Measurements from ENCODE around the gene CHAF1A.

The CHAF1A gene, protein sequence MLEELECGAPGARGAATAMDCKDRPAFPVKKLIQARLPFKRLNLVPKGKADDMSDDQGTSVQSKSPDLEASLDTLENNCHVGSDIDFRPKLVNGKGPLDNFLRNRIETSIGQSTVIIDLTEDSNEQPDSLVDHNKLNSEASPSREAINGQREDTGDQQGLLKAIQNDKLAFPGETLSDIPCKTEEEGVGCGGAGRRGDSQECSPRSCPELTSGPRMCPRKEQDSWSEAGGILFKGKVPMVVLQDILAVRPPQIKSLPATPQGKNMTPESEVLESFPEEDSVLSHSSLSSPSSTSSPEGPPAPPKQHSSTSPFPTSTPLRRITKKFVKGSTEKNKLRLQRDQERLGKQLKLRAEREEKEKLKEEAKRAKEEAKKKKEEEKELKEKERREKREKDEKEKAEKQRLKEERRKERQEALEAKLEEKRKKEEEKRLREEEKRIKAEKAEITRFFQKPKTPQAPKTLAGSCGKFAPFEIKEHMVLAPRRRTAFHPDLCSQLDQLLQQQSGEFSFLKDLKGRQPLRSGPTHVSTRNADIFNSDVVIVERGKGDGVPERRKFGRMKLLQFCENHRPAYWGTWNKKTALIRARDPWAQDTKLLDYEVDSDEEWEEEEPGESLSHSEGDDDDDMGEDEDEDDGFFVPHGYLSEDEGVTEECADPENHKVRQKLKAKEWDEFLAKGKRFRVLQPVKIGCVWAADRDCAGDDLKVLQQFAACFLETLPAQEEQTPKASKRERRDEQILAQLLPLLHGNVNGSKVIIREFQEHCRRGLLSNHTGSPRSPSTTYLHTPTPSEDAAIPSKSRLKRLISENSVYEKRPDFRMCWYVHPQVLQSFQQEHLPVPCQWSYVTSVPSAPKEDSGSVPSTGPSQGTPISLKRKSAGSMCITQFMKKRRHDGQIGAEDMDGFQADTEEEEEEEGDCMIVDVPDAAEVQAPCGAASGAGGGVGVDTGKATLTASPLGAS

DNA sequence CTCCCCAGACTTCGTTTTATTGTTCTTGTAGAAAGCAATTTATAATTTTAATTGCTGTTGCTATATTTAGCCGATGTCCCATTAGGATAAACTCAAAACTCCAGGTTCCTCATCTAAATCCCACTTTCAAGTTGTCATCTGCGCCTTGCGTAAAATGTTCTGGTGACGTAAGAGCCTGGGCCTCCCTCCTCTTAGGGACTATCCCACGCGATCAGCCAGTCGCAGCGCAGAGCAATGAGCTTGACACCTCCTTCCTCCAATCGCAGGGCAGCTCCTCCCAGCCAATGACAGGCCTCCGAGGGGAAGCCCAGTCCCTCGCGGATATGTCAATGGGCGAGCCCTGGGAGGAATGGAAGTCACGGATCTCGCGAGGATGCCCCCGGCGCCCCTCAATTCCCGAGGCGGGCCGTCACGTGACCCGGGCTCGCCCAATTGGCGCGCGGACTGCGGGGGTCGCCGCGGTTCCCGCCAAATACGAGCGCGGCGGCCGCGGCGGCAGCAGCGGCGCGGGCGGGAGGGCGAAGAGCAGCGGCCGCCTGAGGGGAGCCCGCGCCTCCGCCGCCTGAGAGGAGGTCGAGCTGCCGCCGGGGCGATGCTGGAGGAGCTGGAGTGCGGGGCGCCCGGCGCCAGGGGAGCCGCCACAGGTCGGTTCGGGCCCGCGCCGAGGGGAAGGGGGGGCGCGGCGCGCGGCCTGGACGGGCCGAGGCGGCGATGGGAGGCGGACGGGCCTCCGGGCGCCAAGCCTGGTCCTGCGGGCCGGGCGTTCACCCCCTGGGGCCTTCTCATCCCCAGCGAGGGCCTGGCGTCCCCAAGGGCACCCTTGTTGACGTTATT, at the start of gene CHAF1A:
CHAF1A (plus strand) TSS at position 470 of the 834 bp plus-strand sequence; CDS start at position 593, 123 bp downstream.
- DNase-seq (ENCODE audit: low spot score): peak; percentile 99

DNA sequence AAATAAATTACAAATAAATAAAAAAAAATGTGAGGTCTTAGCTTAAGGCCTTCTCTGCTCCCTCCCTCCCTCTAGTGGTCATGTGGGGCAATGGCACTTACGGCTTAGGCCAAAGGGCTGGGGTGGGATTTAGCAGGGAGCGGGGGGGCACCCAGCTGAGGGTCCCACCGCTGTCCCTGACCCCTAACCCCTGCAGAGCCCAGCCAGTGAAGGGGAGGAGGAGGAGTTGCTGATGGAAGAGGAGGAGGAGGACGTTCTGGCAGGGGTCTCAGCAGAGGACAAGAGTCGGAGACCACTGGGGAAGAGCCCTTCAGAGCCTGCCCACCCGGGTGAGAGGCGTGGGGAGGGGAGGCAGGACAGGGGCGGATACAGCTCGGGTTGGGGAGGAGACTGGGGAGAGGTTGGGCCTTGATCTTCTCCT, 49.7 kb upstream of the CHAF1A start:
- peak; percentile 79 for DNase-seq (ENCODE audit: low spot score)

DNA sequence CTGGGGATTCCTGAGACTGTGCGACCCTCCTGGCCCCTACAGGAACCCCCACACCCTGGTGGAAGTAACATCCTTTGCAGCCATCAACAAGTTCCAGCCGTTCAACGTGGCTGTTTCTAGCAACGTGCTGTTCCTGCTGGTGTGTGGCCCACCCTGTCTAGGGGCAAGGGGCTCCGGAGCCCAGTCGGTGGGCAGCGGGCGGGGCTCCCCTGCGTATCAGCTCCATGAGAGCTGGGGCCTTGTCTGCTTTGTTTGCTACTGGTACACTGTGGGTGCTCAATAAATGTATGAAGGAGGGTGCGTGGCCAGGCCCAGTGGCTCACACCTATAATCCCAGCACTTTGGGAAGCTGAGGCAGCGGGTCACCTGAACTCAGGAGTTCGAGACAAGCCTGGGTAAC, 48.2 kb upstream of the CHAF1A start:
- peak; percentile 5 for DNase-seq (ENCODE audit: low spot score)

DNA sequence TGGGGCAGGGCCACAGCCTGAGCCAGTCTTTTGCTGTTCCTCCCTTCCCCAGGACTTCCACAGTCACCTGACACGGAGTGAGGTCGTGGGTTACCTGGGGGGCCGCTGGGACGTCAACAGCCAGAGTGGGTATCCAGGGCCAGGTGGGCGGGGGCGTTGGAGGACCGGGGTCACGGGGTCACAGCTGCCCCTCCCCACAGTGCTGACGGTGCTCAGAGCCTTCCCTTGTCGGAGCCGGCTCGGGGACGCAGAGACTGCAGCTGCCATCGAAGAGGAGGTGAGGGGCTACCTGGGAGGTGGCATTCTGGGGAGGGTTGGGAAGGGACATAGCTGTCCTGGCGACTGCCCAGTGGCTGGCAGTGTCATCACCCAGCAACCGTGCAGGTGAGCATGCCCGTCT, 47.5 kb upstream of the CHAF1A start:
- peak; percentile 3 for DNase-seq (ENCODE audit: low spot score)

DNA sequence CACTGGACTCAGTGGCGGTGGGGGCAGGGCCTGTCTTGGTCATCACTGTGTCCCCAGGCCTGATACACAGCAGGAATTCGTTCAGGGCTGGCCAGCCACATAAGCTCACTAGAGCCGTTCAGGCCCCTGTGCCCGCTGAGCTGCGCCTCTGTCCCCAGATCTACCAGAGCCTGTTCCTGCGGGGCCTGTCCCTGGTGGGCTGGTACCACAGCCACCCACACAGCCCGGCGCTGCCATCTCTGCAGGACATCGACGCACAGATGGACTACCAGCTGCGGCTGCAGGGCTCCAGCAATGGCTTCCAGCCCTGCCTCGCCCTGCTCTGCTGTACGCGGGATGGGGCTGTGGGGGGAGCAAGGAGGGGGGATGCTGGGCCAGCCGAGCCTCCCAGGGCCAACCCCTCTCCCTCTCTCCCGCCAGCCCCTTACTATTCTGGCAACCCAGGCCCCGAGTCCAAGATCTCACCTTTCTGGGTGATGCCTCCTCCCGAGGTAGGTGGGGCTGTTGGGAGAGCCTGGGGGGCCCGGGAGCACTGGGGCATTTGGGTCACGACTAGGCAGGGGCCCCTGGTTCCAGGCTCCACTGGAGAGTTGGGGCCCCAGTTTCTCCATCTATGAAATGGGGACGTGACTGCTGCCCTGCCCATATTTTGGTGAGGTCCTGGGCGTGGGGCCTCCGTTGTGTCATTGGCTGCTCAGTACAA, 45.2 kb upstream of the CHAF1A start:
- DNase-seq (ENCODE audit: low spot score): no peak

DNA sequence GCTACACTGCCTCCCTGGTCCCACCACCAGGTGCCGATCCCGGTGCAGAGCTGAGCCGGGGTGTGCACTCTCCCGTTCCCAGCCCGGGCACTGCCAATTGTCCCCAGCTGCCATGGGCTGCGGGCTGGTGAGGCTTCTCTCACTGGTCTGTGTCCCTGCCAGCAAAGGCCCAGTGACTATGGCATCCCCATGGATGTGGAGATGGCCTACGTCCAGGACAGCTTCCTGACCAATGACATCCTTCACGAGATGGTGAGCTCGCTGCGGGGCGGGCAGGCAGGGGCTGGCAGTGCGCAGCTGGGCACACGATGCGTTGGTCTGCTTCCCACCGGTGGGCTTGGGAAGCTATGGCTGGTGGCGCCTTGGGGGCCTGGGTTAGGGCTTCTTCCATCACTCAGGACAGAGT, 44.5 kb upstream of the CHAF1A start:
- DNase-seq (ENCODE audit: low spot score): peak; percentile 10

DNA sequence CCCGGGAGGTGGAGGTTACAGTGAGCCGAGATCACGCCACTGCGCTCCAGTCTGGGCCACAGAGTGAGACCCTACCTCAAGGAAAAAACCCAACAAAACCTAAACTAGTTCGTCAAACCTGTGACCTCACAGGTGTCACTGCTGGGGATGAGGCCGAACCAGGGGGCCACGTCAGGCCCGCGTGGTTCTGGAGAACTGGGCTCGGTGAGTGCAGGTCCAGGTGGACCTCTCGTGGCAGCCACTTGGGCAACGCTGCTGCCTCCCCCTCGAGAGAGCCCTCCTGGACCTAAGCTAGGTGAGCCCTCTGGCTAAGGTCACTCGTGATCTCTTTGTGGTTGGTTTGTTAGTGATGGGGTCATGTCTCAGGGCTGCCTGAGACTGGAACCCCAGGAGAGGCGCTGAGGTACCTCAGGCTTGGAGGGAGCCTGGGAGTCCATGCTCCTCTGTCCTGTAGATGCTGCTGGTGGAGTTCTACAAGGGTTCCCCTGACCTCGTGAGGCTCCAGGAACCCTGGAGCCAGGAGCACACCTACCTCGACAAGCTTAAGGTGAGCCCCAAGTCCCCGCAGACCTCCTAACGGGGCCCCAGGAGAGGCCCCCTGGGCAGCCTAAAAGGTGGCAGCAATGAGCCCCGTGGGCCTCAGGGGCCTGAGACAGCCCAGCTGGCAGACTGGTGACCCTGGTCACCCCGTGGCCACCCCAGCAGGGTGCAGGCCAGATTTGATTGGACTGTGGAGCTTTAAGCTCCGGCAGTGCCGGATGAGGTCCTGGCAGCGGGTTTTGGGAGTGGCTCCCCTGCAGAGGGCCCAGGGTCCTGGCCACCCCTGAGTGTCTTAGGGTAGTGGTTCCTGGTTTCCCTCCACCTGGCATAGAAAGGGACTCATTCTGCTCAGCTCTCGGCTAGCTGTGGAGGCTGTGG, 43.5 kb upstream of the CHAF1A start:
- DNase-seq (ENCODE audit: low spot score): peak; percentile 18

DNA sequence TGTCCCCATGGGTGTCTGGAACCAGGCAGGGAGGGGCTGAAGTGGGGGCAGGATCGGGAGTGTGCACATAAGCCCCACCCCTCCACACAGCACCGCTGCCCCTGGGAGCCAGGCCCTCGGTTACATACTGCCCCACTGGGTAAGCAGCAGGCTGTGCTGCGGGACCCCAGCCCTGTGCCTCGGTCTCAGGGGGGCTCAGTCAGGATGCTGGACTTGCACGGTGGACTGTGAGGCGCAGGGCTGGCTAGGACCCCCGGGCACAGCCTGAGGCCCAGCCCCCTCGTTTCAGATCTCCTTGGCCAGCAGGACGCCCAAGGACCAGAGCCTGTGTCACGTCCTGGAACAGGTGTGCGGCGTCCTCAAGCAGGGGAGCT, 42.8 kb upstream of the CHAF1A start:
- DNase-seq (ENCODE audit: low spot score): no peak

DNA sequence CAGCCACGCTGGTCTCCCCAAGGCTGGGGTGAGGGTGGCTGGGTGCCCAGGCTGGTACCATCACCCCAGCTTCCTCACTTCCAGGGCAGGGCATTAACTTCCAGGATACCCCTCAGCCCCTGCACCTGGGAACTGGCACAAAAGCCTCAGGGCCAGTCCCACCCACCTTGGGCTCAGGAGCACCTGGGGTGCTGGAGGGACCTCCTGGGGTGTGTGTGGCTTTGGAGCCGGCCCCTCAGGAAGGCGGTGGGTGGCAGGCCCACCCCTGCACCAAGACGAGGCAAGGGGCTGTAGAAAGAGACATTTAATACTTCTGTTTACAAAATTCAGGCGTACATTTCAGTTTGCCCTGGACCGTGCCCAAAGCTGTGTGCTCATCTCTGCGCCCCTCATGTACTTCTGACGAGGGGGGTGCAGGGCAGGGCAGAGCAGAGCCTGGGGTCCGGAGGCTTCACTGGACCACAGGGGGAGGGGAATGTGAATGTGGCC, 42.3 kb upstream of the CHAF1A start:
- no peak for DNase-seq (ENCODE audit: low spot score)

DNA sequence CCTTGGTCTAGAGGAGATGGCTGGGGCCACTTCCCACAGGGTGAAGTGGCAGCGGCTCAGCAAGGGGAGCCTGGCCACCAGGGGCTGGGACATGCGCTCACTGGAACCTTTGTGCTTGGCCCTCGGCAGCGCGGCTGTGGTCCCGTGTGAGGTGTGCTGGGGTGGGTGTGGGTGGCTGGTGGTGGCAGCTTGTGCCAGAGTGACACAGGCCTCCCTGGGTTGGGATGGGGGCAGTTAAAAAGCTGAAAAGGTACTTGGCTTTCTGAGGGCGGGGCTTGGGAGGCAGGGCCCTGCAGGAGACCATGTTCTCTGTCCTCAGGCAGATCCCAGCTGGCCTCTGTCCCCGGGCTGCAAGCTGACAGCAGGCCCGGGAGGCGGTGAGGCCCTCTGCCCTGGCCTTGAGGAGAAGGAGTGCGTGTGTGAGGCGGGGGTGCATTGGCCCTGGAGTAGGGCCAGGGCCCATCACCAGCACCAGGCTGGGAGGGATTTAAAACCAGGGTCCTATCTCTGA, 41.7 kb upstream of the CHAF1A start:
- DNase-seq (ENCODE audit: low spot score): no peak

DNA sequence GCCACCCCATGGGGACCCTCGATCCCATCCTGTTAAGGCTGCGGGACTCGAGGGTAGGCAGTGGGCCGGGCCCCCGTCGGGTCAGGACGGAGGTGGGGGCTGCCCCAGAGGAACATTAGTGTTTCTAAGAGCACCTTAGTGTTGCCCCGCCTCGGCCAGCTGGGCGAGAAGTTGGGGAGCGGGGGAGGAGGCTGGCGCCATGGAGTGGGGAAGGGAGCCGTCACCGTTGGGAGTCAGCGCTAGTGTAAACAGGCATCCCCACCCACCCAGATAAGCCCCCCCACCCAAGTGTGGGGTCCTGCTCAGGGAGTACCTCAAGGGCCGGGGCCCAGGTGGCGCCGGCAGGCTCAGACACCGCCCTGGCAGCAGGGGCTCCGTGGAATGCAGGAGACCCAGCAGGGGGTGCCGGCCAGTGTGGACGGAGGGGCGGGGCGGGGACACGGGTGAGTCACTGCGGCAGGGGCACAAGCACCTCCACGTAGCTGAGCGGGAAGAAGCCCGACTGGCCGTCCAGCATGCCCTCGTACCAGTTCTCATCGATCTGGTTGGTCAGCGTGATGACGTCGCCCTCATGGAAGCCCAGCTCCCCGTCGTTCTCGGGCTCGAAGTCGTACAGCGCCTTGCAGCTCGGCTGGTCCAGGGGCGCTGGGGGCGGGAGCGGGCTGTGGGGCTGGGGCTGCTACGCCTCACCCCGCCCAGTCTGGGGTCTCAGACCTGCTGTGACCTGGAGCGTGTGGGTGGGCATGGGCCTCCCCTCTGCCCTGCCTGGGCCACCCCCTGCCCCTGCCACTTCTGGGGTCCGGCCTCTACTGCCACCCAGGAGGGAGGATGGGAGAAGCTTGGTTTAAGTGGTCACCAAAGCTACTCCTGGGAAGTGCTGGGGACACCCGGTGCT, 41.0 kb upstream of the CHAF1A start:
- DNase-seq (ENCODE audit: low spot score): peak; percentile 75

DNA sequence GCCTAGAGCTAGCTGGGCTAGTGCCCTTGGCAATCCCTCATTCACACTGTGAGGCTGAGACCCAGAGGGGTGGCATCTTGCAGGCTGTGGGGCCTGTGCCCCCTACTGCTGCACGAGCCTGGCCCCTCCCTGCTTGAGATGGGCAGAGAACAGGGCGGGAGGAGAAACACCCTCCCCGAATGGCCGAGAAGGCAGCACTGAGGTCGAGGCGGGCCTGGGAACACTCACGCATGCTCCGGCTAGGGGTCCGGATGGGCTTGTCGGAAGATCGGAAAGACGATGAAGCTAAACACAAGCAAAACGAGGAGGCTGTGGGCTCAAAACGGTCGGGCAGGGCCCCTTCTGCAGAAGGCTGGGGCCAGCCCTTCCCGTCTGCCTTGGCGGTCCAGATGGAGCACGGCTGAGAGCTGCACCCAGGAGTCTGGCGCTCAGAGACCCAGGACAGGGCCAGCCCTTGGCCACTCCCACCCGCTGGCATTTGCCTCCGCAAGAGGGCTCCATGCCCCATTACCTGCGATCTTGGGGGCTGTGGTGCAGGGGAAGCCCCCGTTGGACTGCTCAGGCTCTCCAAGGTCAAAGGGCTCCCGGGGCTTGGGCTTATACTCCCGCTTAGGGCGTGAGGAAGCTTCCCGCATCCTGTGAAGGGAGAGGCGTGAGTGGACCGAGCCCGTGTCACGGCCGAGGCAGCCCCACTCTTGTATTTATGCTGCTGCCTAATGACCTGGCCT, 40.2 kb upstream of the CHAF1A start:
- no peak for DNase-seq (ENCODE audit: low spot score)

DNA sequence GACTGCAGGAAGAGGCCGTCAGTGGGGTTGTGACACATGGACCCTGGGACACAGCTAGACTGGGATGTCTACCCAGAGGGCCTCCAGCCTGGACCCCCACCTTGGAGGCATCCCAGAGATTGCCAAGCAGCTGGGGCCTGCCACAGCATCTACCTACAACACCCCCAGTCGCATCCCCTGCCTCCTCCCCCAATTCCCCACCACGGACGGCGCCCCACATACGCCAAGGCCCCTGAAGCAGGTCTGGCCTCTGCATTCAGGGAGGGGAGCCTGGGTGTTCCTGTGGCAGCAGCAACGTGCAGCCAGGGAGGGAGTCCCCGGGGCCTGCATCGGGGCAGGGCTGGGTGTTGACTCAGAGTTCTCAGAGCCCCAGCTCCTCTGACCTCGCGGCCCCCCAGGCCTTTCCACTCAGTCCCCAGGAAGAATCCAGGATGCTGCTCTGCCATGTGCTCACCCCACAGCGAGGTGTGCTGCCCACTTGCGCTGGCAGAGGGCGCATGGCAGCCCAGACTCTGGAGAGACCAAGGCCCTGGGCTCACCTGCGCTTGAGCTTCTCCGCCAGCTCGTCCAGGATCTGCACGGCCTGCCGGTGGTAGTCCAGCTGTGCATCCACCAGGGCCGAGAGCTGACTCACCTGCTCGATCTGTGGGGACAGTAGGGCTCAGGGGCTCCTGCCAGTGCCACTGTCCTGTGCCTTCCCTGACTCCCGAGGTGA, 39.5 kb upstream of the CHAF1A start:
- peak; percentile 59 for DNase-seq (ENCODE audit: low spot score)

DNA sequence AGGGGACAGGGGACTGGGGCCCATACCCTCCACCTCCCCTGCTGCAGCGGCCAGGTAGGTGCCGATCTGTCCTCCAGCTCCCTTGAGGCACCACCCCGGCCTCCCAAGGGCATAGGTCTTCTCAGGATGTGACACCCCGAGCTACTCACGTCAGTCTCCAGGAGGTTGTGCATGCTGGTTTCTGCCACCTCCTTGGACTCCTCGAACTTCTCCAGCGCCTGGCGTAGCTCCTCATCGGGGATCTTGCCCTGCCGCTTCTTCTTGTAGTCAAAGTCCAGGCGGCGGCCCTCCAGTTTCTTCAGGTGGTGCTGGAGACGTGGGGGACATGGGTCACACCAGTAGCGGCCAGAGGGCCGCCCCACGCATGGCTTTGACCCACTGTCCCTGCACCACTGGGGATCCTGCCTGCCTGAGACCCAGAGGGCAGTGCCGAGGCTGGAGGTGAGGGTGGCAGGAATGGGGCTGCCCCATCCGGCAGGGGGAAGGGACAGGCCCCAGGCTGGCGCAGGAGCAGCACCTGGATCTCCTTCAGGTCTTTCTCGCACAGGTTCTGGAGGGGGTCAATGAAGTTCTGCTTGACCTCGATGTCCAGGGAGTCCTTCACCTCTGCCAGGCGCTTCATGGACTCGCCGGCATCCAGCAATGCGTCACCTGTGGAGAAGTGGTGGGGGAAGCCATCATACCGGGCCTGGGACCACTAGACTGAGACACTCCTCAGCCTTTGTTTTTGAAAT, 38.7 kb upstream of the CHAF1A start:
- DNase-seq (ENCODE audit: low spot score): no peak

DNA sequence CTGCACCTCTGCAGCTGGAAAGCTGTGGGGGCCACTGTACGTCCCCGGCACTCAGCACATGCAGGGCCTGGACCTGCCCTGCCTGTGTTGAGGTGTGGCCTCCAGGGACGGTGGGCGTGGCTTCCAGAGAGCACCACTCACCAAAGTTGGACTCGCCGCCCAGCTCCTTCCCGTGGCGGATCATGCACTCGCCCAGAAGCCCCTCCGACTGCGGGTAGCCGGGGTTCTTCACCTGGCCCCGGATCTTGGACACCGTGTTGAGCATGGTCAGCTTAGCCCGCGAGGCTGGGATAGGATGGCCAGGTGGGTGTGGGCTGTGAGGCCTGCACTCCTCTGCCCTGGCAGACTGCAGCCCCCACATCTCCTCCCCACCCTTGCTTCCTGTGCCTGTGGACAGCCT, 37.1 kb upstream of the CHAF1A start:
- DNase-seq (ENCODE audit: low spot score): no peak

DNA sequence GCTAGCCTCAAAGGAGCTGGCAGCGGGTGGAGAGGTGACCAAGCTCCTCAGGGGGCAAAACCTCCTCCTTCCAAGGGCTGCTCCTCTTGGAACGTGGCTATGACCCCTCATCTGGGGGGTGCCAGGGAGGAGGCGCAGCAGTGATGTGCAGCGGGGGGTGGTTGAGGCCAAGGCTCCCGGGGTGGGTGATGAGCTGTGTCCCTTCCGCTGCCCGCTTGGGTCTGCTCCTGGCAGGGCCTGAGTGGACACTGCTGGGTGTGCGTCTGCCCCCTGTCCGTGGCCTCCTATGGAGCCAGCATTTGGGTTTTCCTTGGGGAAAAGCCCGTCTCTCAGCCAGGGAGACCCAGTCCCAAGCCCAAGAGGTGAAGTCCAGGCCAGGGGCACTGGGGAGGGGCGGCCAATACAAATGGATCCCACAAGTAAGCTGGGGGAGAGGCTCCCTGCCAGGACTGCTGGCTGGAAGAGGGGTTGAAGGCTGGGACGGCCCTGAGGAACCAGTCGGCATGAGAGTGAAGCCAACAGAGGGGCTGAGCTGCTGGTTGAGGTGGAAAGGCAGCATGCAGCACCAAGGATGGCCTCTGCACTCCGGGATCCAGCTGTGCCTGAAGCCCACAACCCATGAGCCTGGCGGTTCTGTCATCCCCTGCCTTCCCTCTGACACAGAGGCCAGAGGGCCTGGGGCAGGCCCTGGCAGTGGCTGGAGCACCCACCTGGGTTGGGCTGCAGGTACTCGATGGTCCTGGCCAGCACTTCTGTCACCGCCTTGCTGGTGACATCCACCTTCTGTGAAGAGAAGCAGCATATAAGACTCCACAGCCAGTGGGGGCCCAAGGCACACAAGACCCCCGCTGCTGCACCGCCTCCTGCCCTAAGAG, 36.4 kb upstream of the CHAF1A start:
- DNase-seq (ENCODE audit: low spot score): no peak

All from iPS-NIHi11 (cell line).